Measurements from ENCODE around the gene HEXIM2.

Gene HEXIM2

GRCh38 chr17:45128331-45128730 lies 33.3 kb upstream of the HEXIM2 start:
- no peak for FAIRE-seq

- no peak for FAIRE-seq
Observed at GRCh38 chr17:45128989-45129388, 32.7 kb upstream of the HEXIM2 start.

- no peak for FAIRE-seq
Observed at GRCh38 chr17:45129426-45129939, 32.2 kb upstream of the HEXIM2 start.

- FAIRE-seq: no peak
Observed at GRCh38 chr17:45129940-45130680, 31.6 kb upstream of the HEXIM2 start.

- FAIRE-seq: no peak
Observed at GRCh38 chr17:45130681-45131615, 30.7 kb upstream of the HEXIM2 start.

GRCh38 chr17:45131616-45132319 lies 29.9 kb upstream of the HEXIM2 start:
- no peak for FAIRE-seq

GRCh38 chr17:45132320-45132571 lies 29.4 kb upstream of the HEXIM2 start, which contains the start of gene PLCD3:
Gene PLCD3 (minus strand): TSS chr17:45132515. CDS start chr17:45132410, 105 bp downstream.
- FAIRE-seq: no peak

- FAIRE-seq: no peak
Observed at GRCh38 chr17:45132572-45133463, 28.9 kb upstream of the HEXIM2 start.

GRCh38 chr17:45135192-45135977 lies 26.3 kb upstream of the HEXIM2 start, which contains the start of gene ACBD4:
Gene ACBD4 (plus strand): TSS chr17:45135687. CDS start chr17:45136145, 458 bp downstream.
- peak; percentile 97 for FAIRE-seq

GRCh38 chr17:45135978-45136791 lies 25.5 kb upstream of the HEXIM2 start:
- FAIRE-seq: no peak

GRCh38 chr17:45136846-45137560 lies 24.7 kb upstream of the HEXIM2 start:
- no peak for FAIRE-seq

GRCh38 chr17:45137561-45138305 lies 23.9 kb upstream of the HEXIM2 start:
- no peak for FAIRE-seq

- no peak for FAIRE-seq
Observed at GRCh38 chr17:45138911-45139532, 22.7 kb upstream of the HEXIM2 start.

- FAIRE-seq: no peak
Observed at GRCh38 chr17:45139533-45139920, 22.1 kb upstream of the HEXIM2 start.

- FAIRE-seq: no peak
Observed at GRCh38 chr17:45143094-45143670, 18.5 kb upstream of the HEXIM2 start.

GRCh38 chr17:45143767-45144198 lies 17.9 kb upstream of the HEXIM2 start:
- FAIRE-seq: peak; percentile 39

GRCh38 chr17:45144199-45145034 lies 17.3 kb upstream of the HEXIM2 start:
- FAIRE-seq: no peak

Measured in endometrium (tissue), 2 donors.